OCI-LY7 (cell line): ENCODE measurements around the gene ANKRD53. TPM values are rescaled to one million over a fixed set of nuclear protein-coding genes. Genes with fewer than 3 reads are reported as not detected.

Experiments
- BruUV-seq: library from RNA; stranded (reverse); fragments of 400-500 nt; replicated peaks from 2 replicates; lab custom pipeline; 2021; lab: Mats Ljungman, UMichigan
- CTCF ChIA-PET: fragments of 300-600 bp; sonication (Branson Sonifier 250); formaldehyde crosslinking; loops from one replicate; lab custom pipeline; 2022; ENCODE audit warnings: antibody characterized with exemption; ENCODE audit not compliant: unreplicated experiment; lab: Charles Lee
- POLR2A ChIA-PET: fragments of 300-600 bp; sonication (Branson Sonifier 250); formaldehyde crosslinking; loops from one replicate; lab custom pipeline; 2022; ENCODE audit warnings: antibody characterized with exemption; lab: Charles Lee
- DNase-seq: peaks from one replicate; pipeline ENCODE4 v3.0.0-alpha.2; 2015; ENCODE audit warnings: low spot score
- H2AFZ ChIP-seq: fragments of 200-600 bp; sonication (generic), shearing (Covaris generic); 2 replicates; pipeline ENCODE4 v1.6.1; 2014; ENCODE audit warnings: mild to moderate bottlenecking, antibody characterized with exemption, low read length, moderate library complexity
- H3K27ac ChIP-seq: fragments of 200-600 bp; sonication (generic); 2 replicates; pipeline ENCODE4 v1.5.1; 2014; ENCODE audit warnings: mixed run types, low read depth, mild to moderate bottlenecking, moderate library complexity, low read length, inconsistent platforms; ENCODE audit not compliant: poor library complexity, severe bottlenecking
- H3K36me3 ChIP-seq: fragments of 200-600 bp; sonication (generic); 2 replicates; pipeline ENCODE4 v1.6.1; 2014; ENCODE audit warnings: mild to moderate bottlenecking, antibody characterized with exemption, low read length, moderate library complexity, mixed read lengths; ENCODE audit not compliant: insufficient read depth
- H3K4me1 ChIP-seq: fragments of 200-600 bp; sonication (generic); 2 replicates; pipeline ENCODE4 v1.5.1; 2014; ENCODE audit warnings: mild to moderate bottlenecking, low read length; ENCODE audit not compliant: insufficient read depth, poor library complexity, severe bottlenecking
- H3K4me2 ChIP-seq: fragments of 200-600 bp; sonication (generic); 2 replicates; pipeline ENCODE4 v1.6.1; 2014; ENCODE audit warnings: mild to moderate bottlenecking, low read length
- H3K4me3 ChIP-seq: fragments of 200-600 bp; sonication (generic); 2 replicates; pipeline ENCODE4 v1.5.1; 2014; ENCODE audit warnings: mild to moderate bottlenecking, low read depth, low read length; ENCODE audit not compliant: poor library complexity, severe bottlenecking
- H3K79me2 ChIP-seq: fragments of 200-600 bp; sonication (generic); 2 replicates; pipeline ENCODE4 v1.6.1; 2016; ENCODE audit warnings: low read depth, mild to moderate bottlenecking, low read length, moderate library complexity, mixed read lengths; ENCODE audit not compliant: insufficient read depth
- H3K9me2 ChIP-seq: fragments of 200-600 bp; sonication (generic); 2 replicates; pipeline ENCODE4 v1.6.1; 2016; ENCODE audit warnings: mild to moderate bottlenecking, low read length, mixed read lengths; ENCODE audit not compliant: insufficient read depth
- H3K9me3 ChIP-seq: fragments of 200-600 bp; sonication (generic); 2 replicates; pipeline ENCODE4 v1.6.1; 2014; ENCODE audit warnings: mild to moderate bottlenecking, mixed run types, low read length, mixed read lengths
- H4K20me1 ChIP-seq: fragments of 200-600 bp; sonication (generic); 2 replicates; pipeline ENCODE4 v1.6.1; 2014; ENCODE audit warnings: mild to moderate bottlenecking, antibody characterized with exemption, low read length, moderate library complexity, mixed read lengths; ENCODE audit not compliant: insufficient read depth
- EZH2phosphoT487 ChIP-seq: fragments of 200-600 bp; sonication (generic); IDR thresholded peaks from 2 replicates; pipeline ENCODE4 v1.6.1; 2018; ENCODE audit warnings: low read depth, borderline replicate concordance, mild to moderate bottlenecking, mixed run types, antibody characterized with exemption, low read length, moderate library complexity, mixed read lengths
- intact Hi-C: fragments of 100-400 bp; cut with micrococcal nuclease; formaldehyde crosslinking; loops from one replicate; pipeline ENCODE4 v1.10.0; 2022; ENCODE audit not compliant: unreplicated experiment
- total RNA-seq, 2 experiments: library from RNA; depleted of rRNA in 1 of 2; stranded (reverse); fragments of >200 nt in 1 of 2; shearing (Covaris generic) in 1 of 2; gene quantifications; 2 replicates each; pipeline ENCODE4 v1.2.3, GENCODE V29; 2014 to 2022
- TF ChIP-seq, protein P1 (sequence below): fragments of 200-600 bp; sonication (generic); conservative IDR thresholded peaks from 2 replicates; pipeline ENCODE4 v1.5.1; 2014; ENCODE audit warnings: mild to moderate bottlenecking, antibody characterized with exemption, low read length, moderate library complexity, mixed read lengths

Gene ANKRD53
- total RNA-seq, 2 experiments from 2014 or later, result not detected

DNA sequence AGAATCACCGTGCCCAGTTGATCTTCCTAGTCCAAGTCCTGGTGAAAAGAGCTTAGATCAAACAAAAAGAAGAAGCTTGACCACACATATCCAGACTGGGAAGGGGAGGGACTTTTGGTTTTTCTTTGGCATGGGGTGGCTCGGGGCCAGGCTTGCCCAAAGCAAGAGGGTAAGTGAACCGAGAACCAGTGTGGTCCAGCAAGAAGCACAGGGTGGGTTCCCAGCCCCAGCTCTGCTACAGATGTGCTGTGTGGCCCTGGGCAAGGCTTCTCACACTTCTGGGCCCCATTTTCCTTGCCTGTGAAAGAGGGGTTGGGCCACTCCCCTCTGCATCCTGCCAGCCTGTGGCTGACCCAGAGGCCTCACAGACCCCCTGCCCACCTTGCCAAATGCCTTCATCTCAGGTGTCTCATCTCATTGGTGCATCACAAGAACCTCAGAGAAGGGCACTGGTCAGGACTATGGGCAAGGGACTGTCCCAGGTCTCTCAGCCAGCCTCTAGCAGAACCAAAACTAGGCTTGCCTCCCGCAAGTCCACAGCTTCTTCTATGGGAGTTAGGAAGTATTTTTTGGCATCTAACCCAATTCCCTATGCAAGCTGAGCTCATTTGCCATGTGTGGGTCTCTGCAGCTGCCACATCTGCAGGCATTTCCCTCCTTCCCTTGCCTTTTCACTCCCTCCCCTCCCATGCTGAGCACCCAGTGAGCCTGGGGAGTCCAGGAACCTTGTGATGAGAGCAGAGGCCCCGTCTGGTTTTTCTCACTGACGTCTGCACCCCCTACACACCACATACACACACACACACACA is 35.8 kb upstream of the ANKRD53 start:
- Histone ChIP-seq H4K20me1 (no peaks in the 10 kb centered on the region), H3K4me1 (peaks cover 17% of the 10 kb centered on the region), H3K4me3 (no peak overlapping the region), H3K27ac (no peak overlapping the region), H3K9me3 (no peaks in the 10 kb centered on the region), H3K4me2 (no peak overlapping the region), H3K79me2 (no peaks in the 10 kb centered on the region), H2AFZ (no peak overlapping the region), H3K9me2 (no peaks in the 10 kb centered on the region), H3K36me3 (no peaks in the 10 kb centered on the region)
- no peak for DNase-seq
- TF ChIP-seq, protein P1, sequence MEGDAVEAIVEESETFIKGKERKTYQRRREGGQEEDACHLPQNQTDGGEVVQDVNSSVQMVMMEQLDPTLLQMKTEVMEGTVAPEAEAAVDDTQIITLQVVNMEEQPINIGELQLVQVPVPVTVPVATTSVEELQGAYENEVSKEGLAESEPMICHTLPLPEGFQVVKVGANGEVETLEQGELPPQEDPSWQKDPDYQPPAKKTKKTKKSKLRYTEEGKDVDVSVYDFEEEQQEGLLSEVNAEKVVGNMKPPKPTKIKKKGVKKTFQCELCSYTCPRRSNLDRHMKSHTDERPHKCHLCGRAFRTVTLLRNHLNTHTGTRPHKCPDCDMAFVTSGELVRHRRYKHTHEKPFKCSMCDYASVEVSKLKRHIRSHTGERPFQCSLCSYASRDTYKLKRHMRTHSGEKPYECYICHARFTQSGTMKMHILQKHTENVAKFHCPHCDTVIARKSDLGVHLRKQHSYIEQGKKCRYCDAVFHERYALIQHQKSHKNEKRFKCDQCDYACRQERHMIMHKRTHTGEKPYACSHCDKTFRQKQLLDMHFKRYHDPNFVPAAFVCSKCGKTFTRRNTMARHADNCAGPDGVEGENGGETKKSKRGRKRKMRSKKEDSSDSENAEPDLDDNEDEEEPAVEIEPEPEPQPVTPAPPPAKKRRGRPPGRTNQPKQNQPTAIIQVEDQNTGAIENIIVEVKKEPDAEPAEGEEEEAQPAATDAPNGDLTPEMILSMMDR, result no peak
- no peak for TF ChIP-seq EZH2phosphoT487
- BruUV-seq, result no TSS peak
- ChIA-PET CTCF (no interaction called here), POLR2A (interaction anchor here (0.6 to 0.8 kb wide), 2 partner anchors 9 to 1086 kb away, joined by 3 read pairs; no protein-coding TSS in a partner anchor)
- intact Hi-C loops, result no loop called here

DNA sequence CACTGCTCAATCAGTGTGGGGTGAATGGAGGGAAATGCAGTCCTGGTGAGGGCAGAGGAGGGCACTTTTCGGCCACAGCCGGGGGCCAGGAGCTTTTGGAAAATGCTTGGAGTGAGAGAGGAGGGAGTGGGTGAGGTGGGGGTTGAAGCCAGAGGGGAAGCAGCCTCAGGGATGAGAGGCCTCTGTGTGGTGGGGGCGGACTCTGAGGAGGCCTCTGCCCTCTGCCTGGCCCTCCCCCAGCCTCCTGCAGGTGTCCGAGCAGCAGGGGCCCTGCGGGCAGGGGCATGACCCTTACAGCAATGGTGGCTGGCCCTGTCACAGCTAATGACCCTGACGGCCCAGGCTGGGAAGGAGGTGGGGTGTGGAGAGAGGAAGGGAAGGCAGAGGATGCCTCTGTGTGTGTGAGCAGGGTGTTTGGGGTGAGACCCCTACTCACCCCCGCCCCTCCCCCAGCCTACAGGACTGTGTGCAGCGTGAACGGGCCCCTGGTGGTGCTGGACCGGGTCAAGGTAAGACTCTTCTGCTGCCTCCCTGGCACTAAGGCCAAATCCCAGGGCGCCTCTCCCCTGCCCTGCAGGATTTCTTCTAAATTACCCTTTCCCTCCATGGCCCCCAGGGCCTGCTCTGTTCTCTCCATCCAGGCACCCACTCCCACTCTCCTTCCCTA is 35.1 kb upstream of the ANKRD53 start:
- no peak overlapping the region for H3K4me3 ChIP-seq
- no peaks in the 10 kb centered on the region for H3K9me2 ChIP-seq
- H3K36me3 ChIP-seq, result no peaks in the 10 kb centered on the region
- ChIA-PET POLR2A (interaction anchor here (0.5 kb wide), 1 partner anchor 1508 kb away, joined by 4 read pairs; no protein-coding TSS in a partner anchor), CTCF (no interaction called here)
- no peak overlapping the region for H2AFZ ChIP-seq
- no TSS peak for BruUV-seq
- DNase-seq, result no peak
- H4K20me1 ChIP-seq, result no peaks in the 10 kb centered on the region
- no peak overlapping the region for H3K27ac ChIP-seq
- TF ChIP-seq EZH2phosphoT487, result no peak
- TF ChIP-seq, protein P1, result no peak
- intact Hi-C loops, result no loop called here
- peaks cover 20% of the 10 kb centered on the region for H3K4me1 ChIP-seq
- H3K79me2 ChIP-seq, result no peaks in the 10 kb centered on the region
- H3K9me3 ChIP-seq, result no peaks in the 10 kb centered on the region
- no peak overlapping the region for H3K4me2 ChIP-seq
